Measurements from ENCODE around the gene GFRA1.

GFRA1 gene

DNA sequence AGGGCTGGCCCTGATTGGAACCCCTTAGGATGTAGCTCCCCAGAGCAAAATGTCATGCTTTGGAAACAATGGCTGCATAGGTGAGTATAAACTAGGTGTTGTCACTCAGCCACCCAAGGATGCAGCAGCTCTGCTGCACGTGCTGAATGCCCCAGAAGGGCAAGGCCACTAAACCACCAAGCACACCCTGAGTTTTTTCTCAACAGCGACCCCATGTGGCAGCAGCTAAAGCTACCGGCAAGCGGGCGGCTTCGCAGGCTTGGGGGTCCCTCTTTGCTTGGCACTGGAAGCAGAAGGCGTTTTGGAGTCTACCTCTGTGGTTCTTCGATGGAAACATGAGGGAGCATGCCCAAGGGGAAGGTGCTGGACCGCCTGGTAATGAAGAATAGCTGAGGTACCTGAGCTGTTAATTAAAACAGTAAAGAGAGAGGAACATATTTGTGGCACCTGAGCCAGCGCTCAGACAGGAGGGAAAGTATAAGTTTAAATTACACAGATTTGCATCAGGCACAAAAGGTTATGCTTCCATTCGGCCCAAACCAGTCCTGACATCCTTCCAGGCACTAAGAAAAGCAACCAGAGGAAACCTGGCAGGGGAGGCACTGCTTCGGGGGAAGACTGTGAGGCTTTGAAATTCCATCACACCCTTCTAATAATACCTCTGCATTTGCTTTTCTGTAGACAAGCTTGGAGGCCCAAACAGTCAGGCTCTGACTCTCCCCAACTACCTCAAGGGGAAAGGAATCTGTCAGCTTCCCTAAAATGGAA is 152.1 kb downstream of the GFRA1 start:
- DNase-seq (ENCODE audit: low read depth), result no peak
- H3K27me3 ChIP-seq (replicated peaks; ENCODE audit: control insufficient read depth, insufficient read depth, low read length), result no peaks in the 10 kb centered on the region
- H3K36me3 ChIP-seq (ENCODE audit: control insufficient read depth, insufficient read depth, low read length, severe bottlenecking), result no peaks in the 10 kb centered on the region
- H3K9ac ChIP-seq (ENCODE audit: low read length), result no peak overlapping the region
- H3K4me3 ChIP-seq (ENCODE audit: low read length), result no peak overlapping the region
- H3K4me1 ChIP-seq (ENCODE audit: control insufficient read depth, insufficient read depth, low read length), result no peaks in the 10 kb centered on the region
- H3K9me3 ChIP-seq (ENCODE audit: control insufficient read depth, low read length), result no peaks in the 10 kb centered on the region

DNA sequence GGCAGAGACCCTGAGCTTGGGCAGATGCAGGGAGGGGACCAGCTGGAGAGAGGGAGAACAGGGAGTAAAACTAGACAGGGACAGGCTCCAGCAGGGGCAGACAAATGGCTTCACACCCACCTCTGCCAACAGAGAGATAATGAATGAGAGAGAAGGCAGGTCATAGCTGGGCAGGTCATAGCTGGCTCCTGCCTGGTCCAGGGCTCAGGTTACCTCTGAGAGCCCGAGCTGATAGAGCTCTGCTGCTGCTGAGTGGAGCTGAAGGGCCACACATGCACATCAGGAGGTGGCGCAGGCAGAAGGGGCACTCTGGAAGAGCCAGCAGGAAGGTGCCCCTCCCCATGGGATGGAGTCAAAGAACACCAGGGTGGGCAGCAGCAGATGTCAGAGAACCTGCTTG is 154.2 kb downstream of the GFRA1 start:
- Histone ChIP-seq H3K9ac (ENCODE audit: low read length) (no peak overlapping the region), H3K36me3 (ENCODE audit: control insufficient read depth, insufficient read depth, low read length, severe bottlenecking) (no peaks in the 10 kb centered on the region), H3K27me3 (replicated peaks; ENCODE audit: control insufficient read depth, insufficient read depth, low read length) (no peaks in the 10 kb centered on the region), H3K9me3 (ENCODE audit: control insufficient read depth, low read length) (no peaks in the 10 kb centered on the region), H3K4me3 (ENCODE audit: low read length) (no peak overlapping the region), H3K4me1 (ENCODE audit: control insufficient read depth, insufficient read depth, low read length) (peaks cover 6% of the 10 kb centered on the region)
- DNase-seq (ENCODE audit: low read depth), result no peak

DNA sequence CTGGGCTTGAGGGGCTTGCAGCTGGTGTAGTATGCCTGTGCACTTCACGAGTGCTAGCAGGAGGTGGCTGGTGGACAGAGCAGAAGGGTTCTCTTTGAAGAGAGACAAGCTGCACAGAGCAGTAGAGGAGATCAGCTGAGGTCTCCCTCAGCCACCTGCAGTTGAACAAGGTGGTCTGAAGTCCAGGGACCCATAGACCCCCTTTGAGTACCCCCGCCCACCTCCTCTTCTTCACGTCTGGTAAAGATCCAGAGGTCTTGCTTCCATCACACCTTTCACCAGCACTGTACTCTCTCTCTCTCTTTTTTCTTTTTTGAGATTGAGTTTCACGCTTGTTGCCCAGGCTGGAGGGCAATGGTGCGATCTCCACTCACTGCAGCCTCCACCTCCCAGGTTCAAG is 157.2 kb downstream of the GFRA1 start:
- no peaks in the 10 kb centered on the region for H3K9me3 ChIP-seq (ENCODE audit: control insufficient read depth, low read length)
- no peak overlapping the region for H3K4me3 ChIP-seq (ENCODE audit: low read length)
- H3K36me3 ChIP-seq (ENCODE audit: control insufficient read depth, insufficient read depth, low read length, severe bottlenecking), result no peaks in the 10 kb centered on the region
- H3K27me3 ChIP-seq (replicated peaks; ENCODE audit: control insufficient read depth, insufficient read depth, low read length), result no peaks in the 10 kb centered on the region
- H3K9ac ChIP-seq (ENCODE audit: low read length), result no peak overlapping the region
- peaks cover 12% of the 10 kb centered on the region for H3K4me1 ChIP-seq (ENCODE audit: control insufficient read depth, insufficient read depth, low read length)
- DNase-seq (ENCODE audit: low read depth), result no peak

DNA sequence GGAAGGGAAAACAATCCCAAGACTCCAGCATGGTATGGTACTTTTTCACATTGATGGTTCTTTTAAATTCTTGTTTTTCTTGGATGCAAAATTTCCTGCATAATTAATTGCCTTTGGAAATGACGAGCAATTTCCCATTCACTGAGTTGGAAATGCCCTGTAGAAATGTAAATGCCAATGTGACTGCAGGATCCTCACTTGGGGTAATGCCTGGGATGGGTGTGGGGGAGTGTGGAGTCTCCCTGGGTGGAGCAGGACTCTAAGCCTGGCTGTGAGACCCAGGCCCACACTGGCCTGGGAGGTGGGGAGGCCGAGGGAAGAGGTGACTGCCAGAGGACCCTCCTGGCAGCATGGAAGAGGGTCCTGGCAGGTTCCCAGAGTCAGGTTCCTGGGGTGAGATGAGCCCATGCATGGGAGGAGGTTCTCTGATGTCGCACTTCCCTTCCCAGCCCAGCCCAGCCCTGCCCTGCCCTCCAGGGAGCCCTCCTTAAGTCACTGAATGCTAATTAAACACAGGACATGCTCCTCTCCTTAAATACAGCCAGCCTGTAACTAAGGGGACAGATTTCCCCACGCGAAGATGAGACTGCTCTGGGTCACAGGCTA is 157.9 kb downstream of the GFRA1 start:
- no peak for DNase-seq (ENCODE audit: low read depth)
- Histone ChIP-seq H3K4me3 (ENCODE audit: low read length) (no peak overlapping the region), H3K27me3 (replicated peaks; ENCODE audit: control insufficient read depth, insufficient read depth, low read length) (no peaks in the 10 kb centered on the region), H3K36me3 (ENCODE audit: control insufficient read depth, insufficient read depth, low read length, severe bottlenecking) (no peaks in the 10 kb centered on the region), H3K4me1 (ENCODE audit: control insufficient read depth, insufficient read depth, low read length) (peaks cover 12% of the 10 kb centered on the region), H3K9ac (ENCODE audit: low read length) (no peak overlapping the region), H3K9me3 (ENCODE audit: control insufficient read depth, low read length) (no peaks in the 10 kb centered on the region)

DNA sequence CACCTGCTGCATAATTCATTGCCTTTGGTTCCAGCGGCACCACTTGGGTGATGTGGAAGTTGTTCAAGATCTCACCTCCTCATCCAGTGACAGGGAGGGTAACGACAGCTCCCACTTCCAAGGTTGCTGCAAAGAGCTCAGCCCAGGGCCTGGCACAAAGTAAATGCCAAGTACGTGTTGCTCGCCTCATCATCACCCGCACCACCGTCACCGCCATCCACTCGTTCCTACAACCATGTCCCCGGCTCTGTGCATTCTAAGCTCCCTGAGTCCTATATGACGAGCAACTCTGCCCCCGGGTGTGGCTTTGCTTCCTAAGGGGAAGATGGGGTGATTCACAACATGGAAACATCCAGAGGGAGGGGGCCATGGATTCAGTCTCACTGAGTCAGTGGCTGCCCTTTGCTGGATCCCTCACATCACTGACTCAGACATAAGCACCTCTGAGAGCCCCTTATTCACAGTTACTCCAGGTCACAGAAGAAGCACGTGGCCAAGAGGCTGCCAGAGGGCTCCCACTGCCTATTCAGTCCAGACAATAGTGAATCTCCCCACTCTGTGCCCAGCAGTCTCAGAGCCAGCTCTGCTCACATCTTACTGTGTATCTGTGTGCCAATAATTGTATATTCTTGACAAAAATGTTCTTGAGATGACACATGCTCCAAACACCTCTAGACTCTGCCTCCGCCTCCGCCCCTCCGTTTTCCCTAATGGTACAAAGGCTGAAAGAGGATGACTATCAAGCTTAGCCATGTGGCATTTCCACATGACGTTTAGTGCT is 159.1 kb downstream of the GFRA1 start:
- Histone ChIP-seq H3K4me3 (ENCODE audit: low read length) (no peak overlapping the region), H3K9ac (ENCODE audit: low read length) (no peak overlapping the region), H3K4me1 (ENCODE audit: control insufficient read depth, insufficient read depth, low read length) (peaks cover 12% of the 10 kb centered on the region), H3K36me3 (ENCODE audit: control insufficient read depth, insufficient read depth, low read length, severe bottlenecking) (no peaks in the 10 kb centered on the region), H3K9me3 (ENCODE audit: control insufficient read depth, low read length) (no peaks in the 10 kb centered on the region), H3K27me3 (replicated peaks; ENCODE audit: control insufficient read depth, insufficient read depth, low read length) (no peaks in the 10 kb centered on the region)
- DNase-seq (ENCODE audit: low read depth), result peak; percentile 21

DNA sequence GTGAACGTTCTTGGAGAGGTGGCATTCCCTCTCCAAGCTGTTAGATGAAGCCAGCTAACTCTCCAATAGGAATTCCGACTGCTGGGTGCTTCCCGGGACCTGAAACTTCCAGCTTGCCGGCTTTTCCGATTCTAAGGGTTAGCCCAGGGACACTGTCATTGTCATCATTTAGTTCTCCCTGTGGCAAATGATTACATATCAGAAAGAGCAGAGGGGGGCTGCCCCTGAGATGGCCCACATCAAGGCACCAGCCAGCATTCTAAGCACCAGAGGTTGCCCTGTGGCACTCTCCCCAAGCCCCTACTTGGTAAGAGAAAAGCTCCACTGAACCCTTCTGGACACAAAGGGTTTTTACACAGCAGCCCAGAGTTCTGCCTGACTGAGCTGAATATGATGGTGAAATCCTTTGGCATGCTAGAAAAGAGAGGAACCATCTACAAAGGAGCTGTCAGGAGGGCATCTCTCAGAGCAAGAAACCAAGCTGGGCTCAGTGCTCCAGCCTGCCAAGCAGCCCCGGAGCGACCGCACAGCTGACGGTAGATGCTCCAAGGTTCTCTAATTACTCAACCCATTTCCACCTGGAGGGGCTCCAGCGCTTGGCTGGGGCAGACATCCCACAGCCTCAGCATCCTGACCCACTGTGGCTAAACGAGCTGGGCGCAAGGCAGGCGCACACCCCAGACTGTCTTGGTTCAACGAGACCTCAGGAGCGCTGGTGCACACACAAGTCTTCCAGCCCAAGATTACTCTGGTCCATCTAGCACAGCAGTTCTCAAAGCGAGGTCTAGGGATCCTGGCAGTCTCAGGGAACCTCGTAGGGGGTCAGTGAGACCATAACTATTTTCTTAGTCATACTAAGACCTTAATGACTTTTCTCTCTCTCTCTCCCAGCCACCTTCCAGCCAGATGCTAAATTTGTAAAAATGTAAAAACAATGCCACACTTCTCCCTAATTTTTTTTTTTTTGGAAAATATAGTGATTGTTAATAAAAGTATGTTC is 160.5 kb downstream of the GFRA1 start:
- no peaks in the 10 kb centered on the region for H3K27me3 ChIP-seq (replicated peaks; ENCODE audit: control insufficient read depth, insufficient read depth, low read length)
- H3K4me3 ChIP-seq (ENCODE audit: low read length), result no peak overlapping the region
- no peak overlapping the region for H3K9ac ChIP-seq (ENCODE audit: low read length)
- H3K9me3 ChIP-seq (ENCODE audit: control insufficient read depth, low read length), result no peaks in the 10 kb centered on the region
- peaks cover 12% of the 10 kb centered on the region for H3K4me1 ChIP-seq (ENCODE audit: control insufficient read depth, insufficient read depth, low read length)
- no peak for DNase-seq (ENCODE audit: low read depth)
- no peaks in the 10 kb centered on the region for H3K36me3 ChIP-seq (ENCODE audit: control insufficient read depth, insufficient read depth, low read length, severe bottlenecking)

DNA sequence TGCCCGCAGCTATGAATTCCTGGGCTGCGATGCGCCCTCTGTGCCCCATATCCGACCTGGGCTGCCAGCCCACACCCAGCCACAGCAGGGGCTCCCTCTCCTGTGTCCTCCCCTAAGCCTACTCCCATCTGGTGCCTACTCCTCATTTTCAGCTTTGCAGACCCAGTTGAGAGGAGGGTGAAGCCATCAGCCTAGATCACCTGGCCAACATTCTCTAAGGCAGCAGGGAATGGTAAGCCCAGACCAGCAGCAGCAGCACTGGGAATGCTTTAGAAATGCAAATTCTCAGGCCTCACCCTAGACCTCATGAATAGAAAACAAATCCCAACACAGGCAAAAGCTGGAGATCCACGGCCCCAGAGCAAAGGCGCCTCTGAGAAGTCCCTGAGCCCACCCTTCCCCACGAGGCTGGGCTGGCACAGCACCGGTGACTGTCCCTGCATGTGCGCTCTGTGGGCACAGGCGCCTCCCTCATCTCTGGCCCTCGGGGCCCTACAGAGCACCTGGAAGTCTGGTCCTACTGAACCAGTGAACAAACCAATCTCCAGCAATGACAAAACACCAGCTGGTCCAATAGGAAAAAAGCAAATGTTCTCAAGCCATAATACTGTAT is 161.4 kb downstream of the GFRA1 start:
- H3K4me3 ChIP-seq (ENCODE audit: low read length), result no peak overlapping the region
- DNase-seq (ENCODE audit: low read depth), result no peak
- no peaks in the 10 kb centered on the region for H3K27me3 ChIP-seq (replicated peaks; ENCODE audit: control insufficient read depth, insufficient read depth, low read length)
- H3K9ac ChIP-seq (ENCODE audit: low read length), result no peak overlapping the region
- no peaks in the 10 kb centered on the region for H3K36me3 ChIP-seq (ENCODE audit: control insufficient read depth, insufficient read depth, low read length, severe bottlenecking)
- peaks cover 12% of the 10 kb centered on the region for H3K4me1 ChIP-seq (ENCODE audit: control insufficient read depth, insufficient read depth, low read length)
- no peaks in the 10 kb centered on the region for H3K9me3 ChIP-seq (ENCODE audit: control insufficient read depth, low read length)

DNA sequence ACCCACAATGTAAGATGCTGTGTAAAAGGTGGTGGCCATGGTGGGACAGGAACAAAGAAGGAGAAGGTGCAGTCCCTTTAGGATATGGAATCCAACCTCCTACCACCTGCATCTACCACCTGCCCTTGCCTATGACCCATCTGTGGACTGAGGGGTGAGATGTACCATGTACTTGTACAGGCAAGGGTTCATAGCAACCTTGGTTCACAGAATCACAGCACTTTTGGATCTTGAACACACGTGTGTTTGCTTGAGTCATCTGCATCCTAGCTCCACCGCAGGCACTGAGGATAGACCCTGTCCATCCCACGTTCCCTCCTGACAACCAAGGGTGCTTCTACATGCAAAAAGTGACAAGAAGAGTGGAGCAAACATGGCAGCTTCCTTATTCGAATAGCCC is 162.3 kb downstream of the GFRA1 start:
- H3K36me3 ChIP-seq (ENCODE audit: control insufficient read depth, insufficient read depth, low read length, severe bottlenecking), result no peaks in the 10 kb centered on the region
- DNase-seq (ENCODE audit: low read depth), result no peak
- H3K4me3 ChIP-seq (ENCODE audit: low read length), result no peak overlapping the region
- no peak overlapping the region for H3K9ac ChIP-seq (ENCODE audit: low read length)
- peaks cover 12% of the 10 kb centered on the region for H3K4me1 ChIP-seq (ENCODE audit: control insufficient read depth, insufficient read depth, low read length)
- H3K27me3 ChIP-seq (replicated peaks; ENCODE audit: control insufficient read depth, insufficient read depth, low read length), result no peaks in the 10 kb centered on the region
- H3K9me3 ChIP-seq (ENCODE audit: control insufficient read depth, low read length), result no peaks in the 10 kb centered on the region

DNA sequence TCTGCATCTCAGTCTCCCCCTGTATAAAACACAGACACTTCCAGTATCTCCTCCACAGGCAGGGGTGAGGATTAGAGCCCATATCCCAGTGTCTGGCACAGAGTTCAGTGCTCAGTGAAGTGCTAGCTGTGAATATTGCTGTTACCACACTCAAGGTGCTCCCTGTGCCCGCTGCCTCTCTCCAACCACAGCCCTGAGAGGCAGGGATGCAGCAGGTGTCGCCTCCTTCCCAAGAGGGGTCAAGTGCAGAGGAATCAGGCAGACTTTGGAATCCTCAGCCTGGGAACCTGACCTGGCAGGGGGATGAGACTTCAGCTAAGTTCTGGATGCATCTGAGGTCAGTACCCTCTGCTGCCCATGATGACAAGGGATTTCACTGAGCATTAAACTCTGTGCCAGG is 163.1 kb downstream of the GFRA1 start:
- Histone ChIP-seq H3K36me3 (ENCODE audit: control insufficient read depth, insufficient read depth, low read length, severe bottlenecking) (no peaks in the 10 kb centered on the region), H3K4me3 (ENCODE audit: low read length) (no peak overlapping the region), H3K27me3 (replicated peaks; ENCODE audit: control insufficient read depth, insufficient read depth, low read length) (no peaks in the 10 kb centered on the region), H3K4me1 (ENCODE audit: control insufficient read depth, insufficient read depth, low read length) (peaks cover 12% of the 10 kb centered on the region), H3K9ac (ENCODE audit: low read length) (no peak overlapping the region), H3K9me3 (ENCODE audit: control insufficient read depth, low read length) (no peaks in the 10 kb centered on the region)
- no peak for DNase-seq (ENCODE audit: low read depth)

DNA sequence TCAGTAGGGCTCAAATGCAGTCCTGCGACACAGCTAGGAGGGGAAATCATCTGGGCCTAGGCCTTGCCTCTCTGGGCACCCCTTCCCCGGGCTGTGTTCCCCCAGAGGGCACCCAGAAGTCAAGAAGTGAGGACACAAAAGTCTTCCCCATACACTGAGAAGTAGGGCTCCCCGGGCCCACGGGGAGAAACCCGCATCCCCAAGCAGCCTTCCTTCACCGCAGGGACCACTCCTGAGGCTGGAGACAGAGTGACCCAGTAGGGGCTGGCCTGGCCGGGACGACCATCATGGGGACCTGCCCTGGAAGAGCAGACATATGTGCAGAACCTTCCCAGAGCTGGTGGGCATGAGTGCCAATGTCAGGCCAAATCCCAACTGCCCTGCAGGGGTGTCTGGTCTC is 163.5 kb downstream of the GFRA1 start:
- Histone ChIP-seq H3K36me3 (ENCODE audit: control insufficient read depth, insufficient read depth, low read length, severe bottlenecking) (no peaks in the 10 kb centered on the region), H3K27me3 (replicated peaks; ENCODE audit: control insufficient read depth, insufficient read depth, low read length) (no peaks in the 10 kb centered on the region), H3K4me1 (ENCODE audit: control insufficient read depth, insufficient read depth, low read length) (peaks cover 12% of the 10 kb centered on the region), H3K9me3 (ENCODE audit: control insufficient read depth, low read length) (no peaks in the 10 kb centered on the region), H3K4me3 (ENCODE audit: low read length) (no peak overlapping the region), H3K9ac (ENCODE audit: low read length) (no peak overlapping the region)
- no peak for DNase-seq (ENCODE audit: low read depth)

Measured in adipocyte (in vitro differentiated cells).